Neural cell (in vitro differentiated cells): Measurements from ENCODE around the gene CNP. TPM values are rescaled to one million over a fixed set of nuclear protein-coding genes. Genes with fewer than 3 reads are reported as not detected.

ENCODE experiments used
- H2AFZ ChIP-seq: fragments of 200-600, 300-800 bp; sonication (generic), shearing (Covaris generic); 2 replicates; pipeline ENCODE4 v1.6.0; 2014; ENCODE audit warnings: low read depth, mild to moderate bottlenecking, antibody characterized with exemption, low read length, moderate library complexity
- H3F3A ChIP-seq: fragments of 200-600 bp; shearing (Covaris generic); 2 replicates; pipeline ENCODE4 v1.6.1; 2016; ENCODE audit warnings: mild to moderate bottlenecking, moderate library complexity, mixed read lengths, antibody characterized with exemption, low read length; ENCODE audit not compliant: insufficient read depth, poor library complexity, severe bottlenecking
- H3K27ac ChIP-seq: fragments of 200-600, 300-800 bp; sonication (generic), shearing (Covaris generic); 2 replicates; pipeline ENCODE4 v1.5.1; 2014; ENCODE audit warnings: mild to moderate bottlenecking, low read length, moderate library complexity
- H3K27me3 ChIP-seq: fragments of 300-800, 200-600 bp; sonication (generic), shearing (Covaris generic); 2 replicates; pipeline ENCODE4 v1.6.0; 2014; ENCODE audit warnings: mild to moderate bottlenecking, low read depth, low read length, moderate library complexity; ENCODE audit not compliant: insufficient read depth
- H3K36me3 ChIP-seq: fragments of 300-800, 200-600 bp; sonication (generic), shearing (Covaris generic); 2 replicates; pipeline ENCODE4 v1.5.1; 2014; ENCODE audit warnings: mild to moderate bottlenecking, antibody characterized with exemption, low read length, moderate library complexity; ENCODE audit not compliant: insufficient read depth
- H3K4me2 ChIP-seq: fragments of 300-800, 200-600 bp; sonication (generic), shearing (Covaris generic); 2 replicates; pipeline ENCODE4 v1.6.0; 2014; ENCODE audit warnings: mild to moderate bottlenecking, low read length
- H3K4me3 ChIP-seq: fragments of 300-800, 200-600 bp; sonication (generic), shearing (Covaris generic); 2 replicates; pipeline ENCODE4 v1.5.1; 2014; ENCODE audit warnings: mild to moderate bottlenecking, low read length, moderate library complexity
- H3K79me2 ChIP-seq: fragments of 200-600 bp; shearing (Covaris generic); replicated peaks from 2 replicates; pipeline ENCODE4 v1.6.0; 2014; ENCODE audit warnings: mild to moderate bottlenecking, low read length, moderate library complexity; ENCODE audit not compliant: insufficient read depth
- H3K9ac ChIP-seq: fragments of 300-800, 200-600 bp; sonication (generic), shearing (Covaris generic); 2 replicates; pipeline ENCODE4 v1.6.1; 2016; ENCODE audit warnings: mild to moderate bottlenecking, low read length, mixed read lengths
- H3K9me2 ChIP-seq: fragments of 200-600 bp; shearing (Covaris generic); 2 replicates; pipeline ENCODE4 v1.6.1; 2016; ENCODE audit warnings: mild to moderate bottlenecking, low read length, mixed read lengths; ENCODE audit not compliant: insufficient read depth
- H3K9me3 ChIP-seq: fragments of 200-600, 300-800 bp; sonication (generic), shearing (Covaris generic); 2 replicates; pipeline ENCODE4 v1.6.1; 2016; ENCODE audit warnings: mild to moderate bottlenecking, mixed run types, low read length, moderate library complexity, mixed read lengths
- H4K20me1 ChIP-seq: fragments of 200-600 bp; shearing (Covaris generic); 2 replicates; pipeline ENCODE4 v1.6.1; 2016; ENCODE audit warnings: mild to moderate bottlenecking, mixed run types; ENCODE audit not compliant: insufficient read depth
- EP300 ChIP-seq: fragments of 450-650 bp; conservative IDR thresholded peaks from 2 replicates; pipeline ENCODE4 v1.6.1; 2014; ENCODE audit warnings: antibody characterized with exemption, mild to moderate bottlenecking, moderate library complexity; ENCODE audit not compliant: poor library complexity, severe bottlenecking
- EZH2 ChIP-seq: fragments of 200-600, 300-800 bp; shearing (Covaris generic), sonication (generic); IDR thresholded peaks from 2 replicates; pipeline ENCODE4 v1.6.1; 2014; ENCODE audit warnings: antibody characterized with exemption, low read length, borderline replicate concordance, mild to moderate bottlenecking; ENCODE audit not compliant: insufficient read depth, poor library complexity, severe bottlenecking
- MXI1 ChIP-seq: fragments of 450-650 bp; conservative IDR thresholded peaks from 2 replicates; pipeline ENCODE4 v1.6.1; 2014; ENCODE audit warnings: antibody characterized with exemption, mild to moderate bottlenecking; ENCODE audit not compliant: poor library complexity, severe bottlenecking
- POLR2AphosphoS5 ChIP-seq: IDR thresholded peaks from 2 replicates; pipeline ENCODE4 v1.6.1; 2012
- RAD21 ChIP-seq: fragments of 450-650 bp; conservative IDR thresholded peaks from 2 replicates; pipeline ENCODE4 v1.6.1; 2014; ENCODE audit warnings: antibody characterized with exemption, mild to moderate bottlenecking, moderate library complexity
- SMC3 ChIP-seq: fragments of 450-650 bp; conservative IDR thresholded peaks from 2 replicates; pipeline ENCODE4 v1.6.1; 2014; ENCODE audit warnings: antibody characterized with exemption, mild to moderate bottlenecking, moderate library complexity; ENCODE audit not compliant: poor library complexity
- TAF1 ChIP-seq: IDR thresholded peaks from 2 replicates; pipeline ENCODE4 v1.6.1; 2012; ENCODE audit warnings: low read depth
- polyA plus RNA-seq: library from polyadenylated mRNA; depleted of rRNA; stranded (reverse); fragments of >200 nt; gene quantifications from 2 replicates; pipeline ENCODE4 v1.2.3, GENCODE V29; 2014
- TF ChIP-seq, protein P1 (sequence below): IDR thresholded peaks from 2 replicates; pipeline ENCODE4 v1.6.1; 2012; ENCODE audit warnings: borderline replicate concordance
- TF ChIP-seq, protein P2 (sequence below): fragments of 450-650 bp; IDR thresholded peaks from 2 replicates; pipeline ENCODE4 v1.5.1; 2014; ENCODE audit warnings: antibody characterized with exemption, mild to moderate bottlenecking, moderate library complexity; ENCODE audit not compliant: poor library complexity, severe bottlenecking

Gene CNP
- polyA plus RNA-seq, 1 donor from 2014 or later, result 27.7 TPM

DNA sequence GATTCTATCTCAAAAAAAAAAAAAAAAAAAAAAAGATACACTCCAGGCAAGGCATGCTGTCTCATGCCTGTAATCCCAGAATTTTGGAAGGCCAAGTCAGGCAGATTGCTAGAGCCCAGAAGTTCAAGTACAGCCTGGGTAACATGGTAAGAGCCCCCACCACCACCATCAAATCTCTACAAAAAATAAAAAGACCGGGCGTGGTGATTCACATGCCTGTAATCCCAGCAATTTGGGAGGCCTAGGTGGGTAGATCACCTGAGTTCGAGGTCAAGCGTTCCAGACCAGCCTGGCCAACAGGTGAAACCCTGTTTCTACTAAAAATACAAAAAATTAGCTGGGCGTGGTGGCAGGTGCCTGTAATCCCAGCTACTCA, 46.0 kb upstream of the CNP start:
- peaks cover 31% of the 10 kb centered on the region for H3K79me2 ChIP-seq
- no peaks in the 10 kb centered on the region for H3K9me3 ChIP-seq
- no peak overlapping the region for H3K4me2 ChIP-seq
- no peak overlapping the region for H3K27ac ChIP-seq
- TF ChIP-seq SMC3, result no peak
- no peak for TF ChIP-seq RAD21
- no peak for TF ChIP-seq POLR2AphosphoS5
- no peak for TF ChIP-seq EZH2
- TF ChIP-seq, protein P1, sequence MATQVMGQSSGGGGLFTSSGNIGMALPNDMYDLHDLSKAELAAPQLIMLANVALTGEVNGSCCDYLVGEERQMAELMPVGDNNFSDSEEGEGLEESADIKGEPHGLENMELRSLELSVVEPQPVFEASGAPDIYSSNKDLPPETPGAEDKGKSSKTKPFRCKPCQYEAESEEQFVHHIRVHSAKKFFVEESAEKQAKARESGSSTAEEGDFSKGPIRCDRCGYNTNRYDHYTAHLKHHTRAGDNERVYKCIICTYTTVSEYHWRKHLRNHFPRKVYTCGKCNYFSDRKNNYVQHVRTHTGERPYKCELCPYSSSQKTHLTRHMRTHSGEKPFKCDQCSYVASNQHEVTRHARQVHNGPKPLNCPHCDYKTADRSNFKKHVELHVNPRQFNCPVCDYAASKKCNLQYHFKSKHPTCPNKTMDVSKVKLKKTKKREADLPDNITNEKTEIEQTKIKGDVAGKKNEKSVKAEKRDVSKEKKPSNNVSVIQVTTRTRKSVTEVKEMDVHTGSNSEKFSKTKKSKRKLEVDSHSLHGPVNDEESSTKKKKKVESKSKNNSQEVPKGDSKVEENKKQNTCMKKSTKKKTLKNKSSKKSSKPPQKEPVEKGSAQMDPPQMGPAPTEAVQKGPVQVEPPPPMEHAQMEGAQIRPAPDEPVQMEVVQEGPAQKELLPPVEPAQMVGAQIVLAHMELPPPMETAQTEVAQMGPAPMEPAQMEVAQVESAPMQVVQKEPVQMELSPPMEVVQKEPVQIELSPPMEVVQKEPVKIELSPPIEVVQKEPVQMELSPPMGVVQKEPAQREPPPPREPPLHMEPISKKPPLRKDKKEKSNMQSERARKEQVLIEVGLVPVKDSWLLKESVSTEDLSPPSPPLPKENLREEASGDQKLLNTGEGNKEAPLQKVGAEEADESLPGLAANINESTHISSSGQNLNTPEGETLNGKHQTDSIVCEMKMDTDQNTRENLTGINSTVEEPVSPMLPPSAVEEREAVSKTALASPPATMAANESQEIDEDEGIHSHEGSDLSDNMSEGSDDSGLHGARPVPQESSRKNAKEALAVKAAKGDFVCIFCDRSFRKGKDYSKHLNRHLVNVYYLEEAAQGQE, result no peak
- TF ChIP-seq, protein P2, sequence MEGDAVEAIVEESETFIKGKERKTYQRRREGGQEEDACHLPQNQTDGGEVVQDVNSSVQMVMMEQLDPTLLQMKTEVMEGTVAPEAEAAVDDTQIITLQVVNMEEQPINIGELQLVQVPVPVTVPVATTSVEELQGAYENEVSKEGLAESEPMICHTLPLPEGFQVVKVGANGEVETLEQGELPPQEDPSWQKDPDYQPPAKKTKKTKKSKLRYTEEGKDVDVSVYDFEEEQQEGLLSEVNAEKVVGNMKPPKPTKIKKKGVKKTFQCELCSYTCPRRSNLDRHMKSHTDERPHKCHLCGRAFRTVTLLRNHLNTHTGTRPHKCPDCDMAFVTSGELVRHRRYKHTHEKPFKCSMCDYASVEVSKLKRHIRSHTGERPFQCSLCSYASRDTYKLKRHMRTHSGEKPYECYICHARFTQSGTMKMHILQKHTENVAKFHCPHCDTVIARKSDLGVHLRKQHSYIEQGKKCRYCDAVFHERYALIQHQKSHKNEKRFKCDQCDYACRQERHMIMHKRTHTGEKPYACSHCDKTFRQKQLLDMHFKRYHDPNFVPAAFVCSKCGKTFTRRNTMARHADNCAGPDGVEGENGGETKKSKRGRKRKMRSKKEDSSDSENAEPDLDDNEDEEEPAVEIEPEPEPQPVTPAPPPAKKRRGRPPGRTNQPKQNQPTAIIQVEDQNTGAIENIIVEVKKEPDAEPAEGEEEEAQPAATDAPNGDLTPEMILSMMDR, result no peak
- TF ChIP-seq TAF1, result no peak
- no peak for TF ChIP-seq MXI1
- H2AFZ ChIP-seq, result no peak overlapping the region
- no peaks in the 10 kb centered on the region for H3K36me3 ChIP-seq
- H3K9me2 ChIP-seq, result no peaks in the 10 kb centered on the region
- no peaks in the 10 kb centered on the region for H3K27me3 ChIP-seq
- H4K20me1 ChIP-seq, result peaks cover 5% of the 10 kb centered on the region
- H3F3A ChIP-seq, result no peaks in the 10 kb centered on the region
- H3K9ac ChIP-seq, result no peak overlapping the region
- H3K4me3 ChIP-seq, result no peak overlapping the region

DNA sequence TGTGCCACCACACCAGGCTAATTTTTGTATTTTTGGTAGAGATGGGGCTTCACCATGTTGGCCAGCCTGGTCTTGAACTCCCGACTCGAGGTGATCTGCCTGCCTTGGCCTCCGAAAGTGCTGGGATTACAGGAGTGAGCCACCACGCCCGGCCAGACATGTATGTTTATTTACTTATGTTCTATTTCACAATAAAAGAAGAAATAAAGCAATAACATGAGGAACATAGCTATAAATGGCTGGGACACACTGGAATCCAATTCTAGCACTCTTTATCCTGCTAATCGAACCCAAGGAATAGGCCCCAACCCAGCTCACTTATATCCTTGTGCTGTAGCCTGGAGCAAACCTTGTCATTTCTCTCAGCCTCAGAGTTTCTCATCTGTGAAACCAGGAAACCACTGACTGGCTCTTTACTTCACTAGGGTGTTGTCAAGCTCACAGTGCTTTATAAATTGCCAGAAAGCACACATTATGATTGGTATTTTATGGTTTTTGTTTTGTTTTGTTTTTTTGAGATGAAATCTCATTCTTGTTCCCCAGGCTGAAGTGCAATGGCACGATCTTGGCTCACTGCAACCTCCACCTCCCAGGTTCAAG, 40.5 kb upstream of the CNP start:
- H2AFZ ChIP-seq, result no peak overlapping the region
- no peaks in the 10 kb centered on the region for H3K36me3 ChIP-seq
- H3K27ac ChIP-seq, result no peak overlapping the region
- no peaks in the 10 kb centered on the region for H4K20me1 ChIP-seq
- H3K27me3 ChIP-seq, result no peaks in the 10 kb centered on the region
- H3K9me2 ChIP-seq, result no peaks in the 10 kb centered on the region
- H3K4me3 ChIP-seq, result no peak overlapping the region
- H3K9me3 ChIP-seq, result no peaks in the 10 kb centered on the region
- no peak for TF ChIP-seq RAD21
- TF ChIP-seq EP300, result no peak
- H3K9ac ChIP-seq, result no peak overlapping the region
- no peaks in the 10 kb centered on the region for H3F3A ChIP-seq
- peaks cover 2% of the 10 kb centered on the region for H3K79me2 ChIP-seq
- no peak overlapping the region for H3K4me2 ChIP-seq
